Heart left ventricle (tissue), 13 donors: ENCODE data around the gene MKKS.

Experiments used
- POLR2A ChIP-seq, 2 donors: fragments of 450-650 bp; IDR thresholded peaks; one replicate each; pipeline ENCODE4 v1.6.1; 2017; ENCODE audit warnings: antibody characterized with exemption in 2 of 2, mild to moderate bottlenecking in 2 of 2, moderate library complexity in 2 of 2
- TF ChIP-seq, protein P1 (sequence below), 12 donors: fragments of 200-600 bp; sonication (generic) in 4 of 12; IDR thresholded peaks; one replicate each; pipeline versions ENCODE4 v1.5.0 to v1.8.0; 2018 to 2022; ENCODE audit warnings: antibody characterized with exemption in 12 of 12, mild to moderate bottlenecking in 5 of 12
- donor health status: ischemic (EF 13 %, LVEDD 7.1; RV severe dilation, severe dysfunction).
- donor health status: DM: no; HTN: yes; CAD: no.
- donor health status: DM: no; HTN: no; CAD: no.
- donor health status: ischemic (EF 25% LVEDD 6.9; RV normal size, moderate dysfunction).
- donor health status: ischemic (EF 25% LVEDD 5.7; RV mildly dilated, moderate dysfunction).
- donor health status: ischemic (EF 35%, LVEDD 5.7; RV mildly dilated, moderate dysfunction).
- donor health status: nonischemic (EF 11% LVEDD 7.7; RV severe dilation, severe dysfunction).
- donor health status: DM: yes; HTN: yes; CAD: no.
- donor health status: PGD.
- donor health status: ischemic (EF 29% LVEDD 5.4; RV normal size, mild dysfunction).
- donor health status: nonischemic (EF 23%, LVEDD 6.1; RV moderate dilation, normal function).

DNA sequence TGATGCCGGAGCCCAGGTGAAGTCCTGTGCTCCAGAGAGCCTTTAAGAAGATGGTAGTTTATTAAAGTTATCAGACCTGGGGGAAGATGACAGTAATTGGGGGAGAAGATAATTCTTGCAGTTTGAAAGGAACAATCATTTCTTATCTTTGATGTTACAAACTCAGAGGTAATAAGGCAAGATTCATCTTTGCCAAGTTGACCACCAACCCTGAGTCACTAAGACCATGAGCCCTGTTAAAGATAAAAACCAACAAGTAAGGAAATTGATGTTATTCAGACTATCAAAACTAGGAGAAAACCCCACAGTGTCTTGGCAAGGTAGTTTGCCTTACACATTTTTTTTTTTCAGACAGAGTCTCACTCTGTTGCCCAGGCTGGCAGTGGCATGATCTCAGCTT is 73.1 kb downstream of the MKKS start:
- TF ChIP-seq, protein P1, sequence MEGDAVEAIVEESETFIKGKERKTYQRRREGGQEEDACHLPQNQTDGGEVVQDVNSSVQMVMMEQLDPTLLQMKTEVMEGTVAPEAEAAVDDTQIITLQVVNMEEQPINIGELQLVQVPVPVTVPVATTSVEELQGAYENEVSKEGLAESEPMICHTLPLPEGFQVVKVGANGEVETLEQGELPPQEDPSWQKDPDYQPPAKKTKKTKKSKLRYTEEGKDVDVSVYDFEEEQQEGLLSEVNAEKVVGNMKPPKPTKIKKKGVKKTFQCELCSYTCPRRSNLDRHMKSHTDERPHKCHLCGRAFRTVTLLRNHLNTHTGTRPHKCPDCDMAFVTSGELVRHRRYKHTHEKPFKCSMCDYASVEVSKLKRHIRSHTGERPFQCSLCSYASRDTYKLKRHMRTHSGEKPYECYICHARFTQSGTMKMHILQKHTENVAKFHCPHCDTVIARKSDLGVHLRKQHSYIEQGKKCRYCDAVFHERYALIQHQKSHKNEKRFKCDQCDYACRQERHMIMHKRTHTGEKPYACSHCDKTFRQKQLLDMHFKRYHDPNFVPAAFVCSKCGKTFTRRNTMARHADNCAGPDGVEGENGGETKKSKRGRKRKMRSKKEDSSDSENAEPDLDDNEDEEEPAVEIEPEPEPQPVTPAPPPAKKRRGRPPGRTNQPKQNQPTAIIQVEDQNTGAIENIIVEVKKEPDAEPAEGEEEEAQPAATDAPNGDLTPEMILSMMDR (IDR thresholded peaks at IDR 0.05), result no peak
- TF ChIP-seq POLR2A (IDR thresholded peaks at IDR 0.05), result no peak
